ENCODE results near the gene FSTL4. TPM values are rescaled to one million over a fixed set of nuclear protein-coding genes. Genes with fewer than 3 reads are reported as not detected.

The FSTL4 gene
- total and polyA plus RNA-seq, 2 donors (not counting 1 experiment from before 2014, with no cell fraction given): 0.31 to 6.7 TPM

DNA sequence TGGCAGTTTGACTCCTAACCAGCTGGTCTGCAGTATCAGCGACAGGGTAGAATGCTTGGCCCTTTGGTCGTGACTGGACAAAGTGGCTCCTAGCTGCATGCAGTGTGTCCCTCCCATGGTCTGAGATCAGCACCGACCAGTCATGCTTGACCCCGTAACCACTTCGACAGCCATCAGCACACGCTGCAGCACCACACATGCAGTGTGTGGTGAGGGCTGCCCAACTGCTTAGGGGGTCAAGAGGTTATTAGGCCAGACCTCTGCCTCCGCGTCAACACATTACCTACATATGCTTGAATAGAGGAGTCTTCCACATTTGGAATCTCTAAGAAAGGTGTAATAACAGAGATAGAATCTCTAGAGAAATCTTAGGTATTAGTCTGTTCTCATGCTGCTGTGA is 139.1 kb downstream of the FSTL4 start:
- H3K27me3 Mint-ChIP-seq: peaks cover 40% of the 10 kb centered on the region
- CTCF ChIA-PET: no interaction called here
- H3K4me1 Mint-ChIP-seq: no peaks in the 10 kb centered on the region
- H3K4me1 ChIP-seq (ENCODE audit: control insufficient read depth in 2 of 2, insufficient read depth in 2 of 2, low read length in 2 of 2): no peaks in the 10 kb centered on the region
- no peaks in the 10 kb centered on the region for H3K9me3 Mint-ChIP-seq (ENCODE audit: insufficient read depth)
- H3K79me2 ChIP-seq (ENCODE audit: control insufficient read depth, insufficient read depth, low read length): no peaks in the 10 kb centered on the region
- TF ChIP-seq, protein P1, sequence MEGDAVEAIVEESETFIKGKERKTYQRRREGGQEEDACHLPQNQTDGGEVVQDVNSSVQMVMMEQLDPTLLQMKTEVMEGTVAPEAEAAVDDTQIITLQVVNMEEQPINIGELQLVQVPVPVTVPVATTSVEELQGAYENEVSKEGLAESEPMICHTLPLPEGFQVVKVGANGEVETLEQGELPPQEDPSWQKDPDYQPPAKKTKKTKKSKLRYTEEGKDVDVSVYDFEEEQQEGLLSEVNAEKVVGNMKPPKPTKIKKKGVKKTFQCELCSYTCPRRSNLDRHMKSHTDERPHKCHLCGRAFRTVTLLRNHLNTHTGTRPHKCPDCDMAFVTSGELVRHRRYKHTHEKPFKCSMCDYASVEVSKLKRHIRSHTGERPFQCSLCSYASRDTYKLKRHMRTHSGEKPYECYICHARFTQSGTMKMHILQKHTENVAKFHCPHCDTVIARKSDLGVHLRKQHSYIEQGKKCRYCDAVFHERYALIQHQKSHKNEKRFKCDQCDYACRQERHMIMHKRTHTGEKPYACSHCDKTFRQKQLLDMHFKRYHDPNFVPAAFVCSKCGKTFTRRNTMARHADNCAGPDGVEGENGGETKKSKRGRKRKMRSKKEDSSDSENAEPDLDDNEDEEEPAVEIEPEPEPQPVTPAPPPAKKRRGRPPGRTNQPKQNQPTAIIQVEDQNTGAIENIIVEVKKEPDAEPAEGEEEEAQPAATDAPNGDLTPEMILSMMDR (IDR thresholded peaks at IDR 0.05): no peak
- TF ChIP-seq EZH2 (IDR thresholded peaks at IDR 0.05; ENCODE audit: borderline replicate concordance, insufficient read depth, low read depth, low read length, poor library complexity, severe bottlenecking): no peak
- DNase-seq (no peak), ATAC-seq (ENCODE audit: low read depth) (no peak)
- H3K27ac ChIP-seq (ENCODE audit: low read length in 2 of 2): no peak overlapping the region
- POLR2A ChIA-PET: no interaction called here
- 89% methylated on average over 5 of the region's 8 CpGs for WGBS (ENCODE audit: insufficient coverage)
- H3K9ac ChIP-seq (ENCODE audit: low read length): no peak overlapping the region
- H4K20me1 ChIP-seq (ENCODE audit: control insufficient read depth, insufficient read depth, low read length, poor library complexity, severe bottlenecking): no peaks in the 10 kb centered on the region
- H3K4me3 Mint-ChIP-seq: no peak overlapping the region
- peaks cover 0 to 8% (median 0%) of the 10 kb centered on the region in 4 experiments for H3K27me3 ChIP-seq (replicated peaks in 1 of 4; ENCODE audit: control extremely low read depth in 1 of 4, control insufficient read depth in 3 of 4, insufficient read depth in 4 of 4, low read length in 3 of 4)
- no peaks in the 10 kb centered on the region for H3K36me3 ChIP-seq (replicated peaks in 1 of 2; ENCODE audit: control extremely low read depth in 1 of 2, control insufficient read depth in 1 of 2, extremely low read depth in 1 of 2, insufficient read depth in 2 of 2, low read length in 1 of 2)
- H2AFZ ChIP-seq (ENCODE audit: insufficient read depth, low read depth, low read length, poor library complexity, severe bottlenecking): no peak overlapping the region
- H3K27ac Mint-ChIP-seq: no peak overlapping the region
- intact Hi-C loops (cut with micrococcal nuclease): no loop called here
- no peak overlapping the region for H3K4me2 ChIP-seq (replicated peaks; ENCODE audit: low read depth, low read length, poor library complexity, severe bottlenecking)
- no peaks in the 10 kb centered on the region for H3K9me3 ChIP-seq (ENCODE audit: control extremely low read depth in 1 of 3, control insufficient read depth in 2 of 3, insufficient read depth in 1 of 3, low read length in 2 of 3)
- H3K4me3 ChIP-seq (ENCODE audit: control extremely low read depth in 1 of 5, extremely low read depth in 1 of 5, insufficient read depth in 1 of 5, low read depth in 2 of 5, low read length in 4 of 5): no peak overlapping the region

DNA sequence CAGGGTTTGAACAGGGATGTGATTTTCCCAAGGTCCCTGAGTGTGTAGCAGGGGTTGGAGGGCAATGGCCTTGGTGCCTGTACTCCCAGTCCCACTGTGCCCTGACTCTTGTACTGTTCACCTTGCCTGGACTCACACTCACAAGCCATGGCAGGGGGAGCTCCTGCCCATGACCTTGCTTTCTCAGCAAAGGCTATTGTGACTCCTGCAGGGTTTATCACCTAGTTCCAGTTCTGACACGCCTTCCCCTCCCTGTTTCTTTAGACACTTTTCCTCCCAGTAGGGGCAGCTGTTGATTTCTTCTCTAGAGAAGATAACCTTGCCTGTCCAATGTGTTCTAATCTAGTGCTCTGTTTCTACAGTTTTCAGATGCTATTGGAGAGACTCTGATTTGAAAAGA is 139.5 kb downstream of the FSTL4 start:
- Mint-ChIP-seq H3K9me3 (ENCODE audit: insufficient read depth) (no peaks in the 10 kb centered on the region), H3K27ac (no peak overlapping the region), H3K27me3 (peaks cover 40% of the 10 kb centered on the region), H3K4me1 (no peaks in the 10 kb centered on the region), H3K4me3 (no peak overlapping the region)
- TF ChIP-seq, protein P1 (IDR thresholded peaks at IDR 0.05): no peak
- TF ChIP-seq EZH2 (IDR thresholded peaks at IDR 0.05; ENCODE audit: borderline replicate concordance, insufficient read depth, low read depth, low read length, poor library complexity, severe bottlenecking): no peak
- Histone ChIP-seq H4K20me1 (ENCODE audit: control insufficient read depth, insufficient read depth, low read length, poor library complexity, severe bottlenecking) (no peaks in the 10 kb centered on the region), H3K9me3 (ENCODE audit: control extremely low read depth in 1 of 3, control insufficient read depth in 2 of 3, insufficient read depth in 1 of 3, low read length in 2 of 3) (no peaks in the 10 kb centered on the region), H3K9ac (ENCODE audit: low read length) (no peak overlapping the region), H2AFZ (ENCODE audit: insufficient read depth, low read depth, low read length, poor library complexity, severe bottlenecking) (no peak overlapping the region), H3K79me2 (ENCODE audit: control insufficient read depth, insufficient read depth, low read length) (no peaks in the 10 kb centered on the region), H3K4me3 (ENCODE audit: control extremely low read depth in 1 of 5, extremely low read depth in 1 of 5, insufficient read depth in 1 of 5, low read depth in 2 of 5, low read length in 4 of 5) (no peak overlapping the region), H3K27ac (ENCODE audit: low read length in 2 of 2) (no peak overlapping the region), H3K4me2 (replicated peaks; ENCODE audit: low read depth, low read length, poor library complexity, severe bottlenecking) (no peak overlapping the region), H3K36me3 (replicated peaks in 1 of 2; ENCODE audit: control extremely low read depth in 1 of 2, control insufficient read depth in 1 of 2, extremely low read depth in 1 of 2, insufficient read depth in 2 of 2, low read length in 1 of 2) (no peaks in the 10 kb centered on the region), H3K27me3 (replicated peaks in 1 of 4; ENCODE audit: control extremely low read depth in 1 of 4, control insufficient read depth in 3 of 4, insufficient read depth in 4 of 4, low read length in 3 of 4) (peaks cover 0 to 8% (median 0%) of the 10 kb centered on the region in 4 experiments), H3K4me1 (ENCODE audit: control insufficient read depth in 2 of 2, insufficient read depth in 2 of 2, low read length in 2 of 2) (no peaks in the 10 kb centered on the region)
- no CpG with 5 or more reads among the region's 1 CpG for WGBS (ENCODE audit: insufficient coverage)
- no peak for DNase-seq
- ATAC-seq (ENCODE audit: low read depth): no peak
- ChIA-PET CTCF (no interaction called here), POLR2A (no interaction called here)
- intact Hi-C loops (cut with micrococcal nuclease): no loop called here

Measured in B cell (primary cell).